Measurements from ENCODE around the gene UNC13A.

DNA sequence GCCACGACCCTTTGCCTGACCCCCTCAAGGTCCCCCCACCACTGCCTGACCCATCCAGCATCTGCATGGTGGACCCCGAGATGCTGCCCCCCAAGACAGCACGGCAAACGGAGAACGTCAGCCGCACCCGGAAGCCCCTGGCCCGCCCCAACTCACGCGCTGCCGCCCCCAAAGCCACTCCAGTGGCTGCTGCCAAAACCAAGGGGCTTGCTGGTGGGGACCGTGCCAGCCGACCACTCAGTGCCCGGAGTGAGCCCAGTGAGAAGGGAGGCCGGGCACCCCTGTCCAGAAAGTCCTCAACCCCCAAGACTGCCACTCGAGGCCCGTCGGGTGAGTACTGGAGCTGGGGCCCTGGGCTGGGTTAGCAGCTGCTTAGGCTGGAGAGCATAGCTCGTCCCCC, 39.7 kb upstream of the UNC13A start:
- TF ChIP-seq CTCF (conservative IDR thresholded peaks at IDR 0.05; ENCODE audit: low read length) (no peak), EZH2phosphoT487 (IDR thresholded peaks at IDR 0.05; ENCODE audit: borderline replicate concordance) (no peak)
